ENCODE results near the gene TEAD1.
A peak's percentile ranks its signal among the peaks of the same experiment; 100 is the strongest.

TEAD1 gene

DNA sequence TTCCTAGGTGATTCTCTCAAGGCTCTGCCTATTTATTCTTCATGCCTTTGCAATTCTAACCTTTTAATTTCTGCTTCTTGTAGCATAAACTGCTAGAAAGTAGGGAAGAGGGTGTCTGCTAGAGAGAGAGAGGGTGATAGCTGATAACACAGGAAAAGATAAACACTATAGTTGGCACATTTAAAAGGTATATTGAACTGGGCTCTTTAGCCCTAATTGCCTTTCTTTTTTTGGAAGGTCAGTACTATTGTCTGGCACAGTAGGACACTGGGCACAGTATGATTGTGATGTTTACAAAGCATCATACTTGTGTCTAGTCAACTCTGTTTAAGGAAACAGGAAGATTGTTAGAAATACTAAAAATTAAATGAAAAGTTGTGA lies 33.3 kb downstream of the TEAD1 start:
- ATAC-seq (no peak), DNase-seq (no peak)

DNA sequence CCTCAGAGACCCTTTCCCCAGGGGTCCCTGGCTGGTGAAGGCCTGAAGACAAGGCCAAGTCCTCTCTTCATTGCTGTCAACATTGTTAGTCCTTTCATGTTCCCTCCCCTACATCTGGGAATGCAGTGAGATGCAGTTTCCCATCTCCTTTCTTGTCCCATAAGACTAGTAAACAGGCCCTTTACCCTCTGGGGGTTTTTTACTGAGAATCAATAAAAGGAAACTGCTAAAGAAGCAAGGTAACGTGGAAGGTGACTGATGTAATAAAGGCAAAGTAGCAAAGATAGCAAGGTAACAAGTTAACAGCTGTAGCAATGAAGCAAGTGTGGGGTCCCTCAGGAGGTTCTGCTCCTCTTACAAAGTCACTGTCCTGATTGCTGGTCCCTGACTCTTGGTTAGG lies 37.3 kb downstream of the TEAD1 start:
- ATAC-seq (no peak), DNase-seq (no peak)

DNA sequence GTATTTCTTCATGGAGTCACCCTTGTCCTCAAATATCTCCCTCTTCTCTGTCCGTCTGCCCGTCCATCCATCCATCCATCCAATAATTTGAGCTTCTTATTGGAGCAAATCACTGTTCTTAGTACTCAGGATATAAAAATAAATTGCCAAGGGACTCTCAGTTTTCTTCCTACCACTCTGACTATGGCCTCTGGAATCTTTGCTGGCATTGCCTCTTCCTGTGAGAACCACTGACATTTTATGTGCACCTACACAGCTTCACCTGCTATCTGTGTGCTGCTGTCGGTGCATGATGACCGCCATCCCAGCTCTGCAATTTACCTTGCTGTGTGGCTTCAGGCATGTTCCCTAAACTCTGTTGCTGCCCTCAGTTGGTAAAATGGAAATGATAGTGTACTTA lies 37.9 kb downstream of the TEAD1 start:
- ATAC-seq = no peak
- DNase-seq = no peak

DNA sequence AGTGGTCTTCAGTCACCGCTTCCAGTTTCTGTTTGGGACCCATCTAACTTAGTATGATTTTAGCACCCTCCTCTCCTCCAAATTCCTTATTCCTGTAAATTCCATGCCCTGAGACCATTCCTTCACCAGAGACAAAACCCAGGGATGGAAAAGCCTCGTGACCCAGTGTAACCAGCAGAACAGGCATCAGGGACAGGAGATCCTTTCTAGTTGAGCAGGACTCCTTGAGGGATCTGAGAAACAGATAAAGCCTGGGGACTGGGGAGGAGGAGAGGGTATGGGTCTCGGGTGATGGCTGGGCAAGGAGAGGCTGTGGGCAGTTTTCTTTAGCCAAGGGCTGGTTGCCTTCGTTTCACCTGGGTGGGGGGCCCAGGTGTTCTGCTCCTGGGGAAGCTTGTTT lies 40.9 kb downstream of the TEAD1 start:
- no peak for ATAC-seq

DNA sequence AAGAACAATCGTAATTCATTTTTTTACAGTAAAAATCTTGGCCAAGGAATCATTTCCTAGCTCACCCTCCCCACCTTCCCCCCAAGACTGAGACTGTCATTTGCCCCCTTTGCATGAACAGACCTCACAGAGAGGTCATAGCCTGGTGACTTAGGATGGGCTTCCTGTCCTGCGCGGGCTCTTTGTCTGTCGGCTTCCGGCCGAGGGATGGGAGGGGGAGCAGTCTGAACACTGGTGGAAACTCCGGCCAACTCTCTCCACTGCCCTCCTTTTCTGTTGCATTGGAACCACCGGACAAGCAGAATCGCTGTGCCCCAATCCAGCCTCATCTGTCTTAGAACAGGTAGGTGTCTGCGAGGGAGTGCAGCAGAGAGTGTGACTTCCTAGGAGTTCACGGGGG lies 41.7 kb downstream of the TEAD1 start:
- no peak for ATAC-seq
- no peak for DNase-seq

More for the DNA sequence above, 40.9 kb downstream of the TEAD1 start:
- DNase-seq = no peak

DNA sequence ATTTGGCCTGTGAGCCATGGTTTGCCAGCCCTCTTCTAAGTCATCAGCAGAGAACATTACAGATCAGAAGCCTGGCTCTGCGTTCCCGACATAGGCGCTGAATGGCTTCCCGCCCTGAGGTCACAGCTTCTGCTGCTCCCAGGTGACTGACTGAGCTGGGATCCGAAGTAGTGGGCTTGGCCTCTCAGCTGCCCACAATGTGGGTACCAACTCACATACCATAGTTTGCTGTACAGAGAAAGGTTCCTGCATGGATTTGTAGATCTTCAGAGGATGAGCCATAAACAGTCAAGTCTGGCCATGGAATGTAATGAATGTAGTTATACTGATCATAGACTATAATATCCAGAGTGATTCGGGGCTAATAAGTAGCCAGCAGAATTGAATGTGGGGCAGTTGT lies 42.6 kb downstream of the TEAD1 start:
- no peak for DNase-seq
- no peak for ATAC-seq

DNA sequence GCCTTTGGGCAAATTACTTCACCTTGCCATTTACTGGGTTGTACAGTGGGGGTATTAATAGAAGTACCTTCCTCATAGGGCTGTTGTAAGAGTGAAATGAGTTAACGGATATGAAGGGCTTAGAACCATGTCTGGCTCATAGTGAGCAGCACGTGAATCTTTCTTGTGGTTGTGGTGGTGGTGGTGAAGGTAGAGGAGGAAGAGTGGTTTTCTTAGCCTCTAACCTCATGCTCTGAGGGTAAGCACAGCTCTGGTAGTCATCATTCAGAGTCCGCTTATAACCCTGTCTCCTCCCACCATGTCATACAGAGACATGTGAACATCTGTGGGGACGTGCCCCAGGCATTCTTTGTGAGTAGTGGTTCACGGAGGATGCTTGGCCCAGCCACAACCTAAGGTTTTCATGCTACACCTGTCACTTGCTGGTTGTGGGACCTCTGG lies 43.6 kb downstream of the TEAD1 start:
- DNase-seq (peak; percentile 42), ATAC-seq (peak; percentile 89)

DNA sequence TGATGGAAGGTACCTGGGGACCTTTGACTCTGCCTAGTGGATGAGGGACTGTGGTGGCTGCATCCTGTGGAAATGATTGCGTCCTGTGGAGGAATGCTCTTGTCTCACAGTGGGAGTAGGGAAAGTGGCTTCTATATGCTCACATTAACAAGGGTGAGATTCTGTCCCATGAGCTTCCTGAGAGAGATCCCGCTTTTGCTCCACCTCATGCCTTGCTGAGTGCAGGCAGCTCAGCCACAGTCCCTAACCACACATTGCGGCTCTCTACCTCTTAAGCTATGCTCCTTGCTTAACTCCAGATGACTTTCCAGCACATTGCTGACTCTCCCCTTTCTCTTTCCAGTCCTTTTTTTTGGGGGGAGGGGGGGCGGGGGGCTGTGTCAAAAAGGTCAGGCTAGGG lies 45.0 kb downstream of the TEAD1 start:
- DNase-seq = no peak
- no peak for ATAC-seq

DNA sequence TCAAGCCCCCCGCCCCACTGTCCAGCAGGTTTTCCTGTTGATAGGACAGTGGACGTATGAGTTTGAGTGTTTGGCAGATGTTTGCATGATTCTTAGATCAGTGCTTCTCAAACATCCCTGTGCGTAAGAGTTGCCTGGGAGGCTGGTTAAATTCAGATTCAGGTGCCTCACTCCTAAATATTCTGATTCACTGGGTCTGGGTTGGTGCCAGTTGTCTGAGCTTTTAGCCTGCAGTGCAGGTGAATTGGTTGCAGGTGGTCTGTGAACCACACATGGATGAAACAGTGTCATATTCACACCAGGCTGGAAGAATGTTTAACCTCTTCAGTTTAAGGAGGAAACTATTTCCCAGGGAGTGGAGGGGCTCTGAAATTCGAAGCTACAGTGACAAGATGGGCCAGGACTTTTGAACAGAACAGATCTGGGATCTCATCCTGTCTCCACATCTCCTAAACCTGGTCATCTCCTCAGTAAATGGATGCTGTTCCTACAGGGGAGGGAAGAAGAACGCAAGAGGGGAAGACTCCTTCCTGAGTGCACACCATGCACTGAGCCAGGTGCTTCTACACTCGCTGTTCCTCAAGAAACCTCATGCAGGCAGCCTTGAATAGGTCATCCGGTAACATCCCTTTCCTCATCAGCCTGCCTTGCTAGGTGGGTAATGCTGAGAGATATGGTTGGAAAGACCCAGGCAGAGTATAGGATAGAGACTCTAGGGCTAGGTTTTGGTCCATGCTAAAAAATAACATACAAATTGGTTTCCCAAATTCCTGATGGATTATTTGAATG lies 47.8 kb downstream of the TEAD1 start:
- no peak for DNase-seq
- no peak for ATAC-seq

DNA sequence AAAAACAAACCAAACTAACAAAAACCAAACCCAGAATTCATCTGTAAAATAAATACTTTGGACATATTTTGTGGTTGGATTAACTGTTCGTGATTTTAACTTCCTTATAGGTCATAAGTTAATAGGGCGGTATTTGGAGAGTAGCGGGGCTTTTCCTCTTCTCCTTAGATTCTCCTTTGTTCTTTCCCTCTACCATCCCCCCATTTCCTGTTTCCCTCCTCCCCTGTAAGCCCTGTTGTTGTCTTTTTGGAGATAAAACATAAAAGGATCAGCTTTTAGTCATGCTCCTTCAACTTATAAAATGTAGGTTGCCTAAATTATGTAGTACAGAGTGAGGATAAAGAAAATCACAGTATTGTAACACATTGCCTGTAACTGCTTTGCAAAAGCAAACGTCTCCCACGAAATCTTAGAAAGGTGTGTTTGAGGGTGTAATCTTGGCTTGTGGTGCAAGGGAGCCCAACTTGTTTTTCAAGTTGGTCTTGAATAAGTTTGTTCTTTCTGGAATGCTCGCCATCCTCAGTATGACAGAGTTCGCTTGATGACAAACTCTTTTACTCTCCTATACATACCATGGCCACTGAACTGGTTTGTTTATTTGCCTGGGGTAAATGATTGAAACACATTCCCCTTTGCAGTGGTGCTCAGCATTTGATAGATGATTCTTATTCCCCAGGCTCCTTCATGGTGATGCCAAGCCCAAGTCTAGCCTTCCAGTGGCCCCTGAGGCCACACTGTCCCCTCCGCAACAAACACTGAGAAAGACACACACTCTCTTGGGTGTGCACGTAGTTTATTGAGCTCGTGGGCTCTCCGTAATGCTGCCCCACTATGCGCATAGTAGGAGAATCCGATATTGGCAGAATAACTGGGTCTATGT lies 49.4 kb downstream of the TEAD1 start:
- no peak for ATAC-seq

DNA sequence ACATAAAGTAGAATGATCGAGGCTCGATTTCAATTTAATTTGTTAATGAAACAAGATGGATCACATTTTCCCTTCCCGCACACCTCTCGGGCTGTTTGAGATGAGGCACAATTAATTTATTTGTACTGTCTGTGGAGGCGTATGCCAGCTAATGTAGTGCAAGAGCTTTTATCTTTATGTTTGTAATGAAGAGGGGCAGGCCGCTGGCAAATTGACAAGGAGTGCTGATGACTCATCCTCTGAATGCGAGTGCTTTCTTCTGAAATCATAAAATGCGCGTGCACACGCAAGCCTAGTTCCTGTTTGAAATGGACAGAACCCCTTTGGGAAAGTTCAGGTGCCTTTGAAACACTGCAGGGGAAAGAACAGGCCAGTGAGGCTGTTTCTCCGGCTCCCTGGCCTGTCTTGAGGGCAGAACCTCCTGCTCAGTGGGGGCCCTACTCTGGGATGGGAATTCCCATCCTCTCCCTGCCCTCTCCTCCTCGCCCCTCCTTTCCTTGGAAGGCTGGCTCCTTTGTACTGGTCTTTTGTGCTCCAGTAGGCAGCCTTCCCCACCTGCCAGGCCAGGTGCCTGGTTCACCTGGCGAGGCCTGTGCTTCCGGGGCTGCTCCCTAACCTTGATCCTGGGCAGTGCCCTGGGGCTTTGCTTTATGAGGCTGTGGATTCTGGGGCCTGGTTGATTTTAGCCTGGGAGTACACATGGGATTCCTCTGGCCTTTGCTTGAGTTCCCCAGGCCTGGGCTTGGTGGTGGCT lies 50.3 kb downstream of the TEAD1 start:
- DNase-seq (no peak), ATAC-seq (no peak)

More for the DNA sequence above, 49.4 kb downstream of the TEAD1 start:
- DNase-seq = no peak

DNA sequence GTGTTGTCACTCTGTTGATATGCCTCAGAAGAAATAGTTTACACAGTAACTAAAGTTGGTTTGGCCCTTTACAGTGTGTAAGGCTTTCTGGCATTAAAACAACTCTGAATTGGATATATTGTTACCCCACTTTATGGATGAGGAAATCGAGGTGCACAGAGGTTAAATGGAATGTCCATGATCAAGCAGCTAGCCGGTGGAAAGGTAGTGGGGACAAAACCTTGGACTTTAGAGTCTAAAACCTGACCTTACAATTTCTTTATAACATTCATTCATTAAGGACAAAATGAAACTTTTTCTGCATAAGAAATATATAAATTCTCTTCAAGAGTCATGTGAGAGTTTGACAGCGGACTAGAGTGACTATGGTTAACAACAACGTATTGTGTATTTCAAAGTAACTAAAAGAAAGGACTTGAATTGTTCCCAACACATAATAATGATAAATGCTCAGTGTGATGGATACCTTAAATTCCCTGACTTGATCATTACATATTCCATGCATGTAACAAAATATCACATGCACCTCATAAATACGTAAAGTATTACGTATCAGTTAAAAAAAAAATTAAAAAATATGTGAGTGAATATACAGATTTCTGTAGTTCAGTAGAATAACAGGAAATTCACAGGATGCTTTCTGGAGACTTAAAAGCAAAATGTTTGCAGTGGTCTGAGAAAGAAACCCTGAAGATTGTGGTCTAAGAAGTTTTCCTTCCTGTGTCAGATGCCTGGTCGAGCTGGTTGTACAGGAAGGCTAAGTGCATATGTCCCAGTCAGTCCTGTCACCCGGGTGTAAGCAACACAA lies 51.0 kb downstream of the TEAD1 start:
- ATAC-seq (no peak), DNase-seq (no peak)

DNA sequence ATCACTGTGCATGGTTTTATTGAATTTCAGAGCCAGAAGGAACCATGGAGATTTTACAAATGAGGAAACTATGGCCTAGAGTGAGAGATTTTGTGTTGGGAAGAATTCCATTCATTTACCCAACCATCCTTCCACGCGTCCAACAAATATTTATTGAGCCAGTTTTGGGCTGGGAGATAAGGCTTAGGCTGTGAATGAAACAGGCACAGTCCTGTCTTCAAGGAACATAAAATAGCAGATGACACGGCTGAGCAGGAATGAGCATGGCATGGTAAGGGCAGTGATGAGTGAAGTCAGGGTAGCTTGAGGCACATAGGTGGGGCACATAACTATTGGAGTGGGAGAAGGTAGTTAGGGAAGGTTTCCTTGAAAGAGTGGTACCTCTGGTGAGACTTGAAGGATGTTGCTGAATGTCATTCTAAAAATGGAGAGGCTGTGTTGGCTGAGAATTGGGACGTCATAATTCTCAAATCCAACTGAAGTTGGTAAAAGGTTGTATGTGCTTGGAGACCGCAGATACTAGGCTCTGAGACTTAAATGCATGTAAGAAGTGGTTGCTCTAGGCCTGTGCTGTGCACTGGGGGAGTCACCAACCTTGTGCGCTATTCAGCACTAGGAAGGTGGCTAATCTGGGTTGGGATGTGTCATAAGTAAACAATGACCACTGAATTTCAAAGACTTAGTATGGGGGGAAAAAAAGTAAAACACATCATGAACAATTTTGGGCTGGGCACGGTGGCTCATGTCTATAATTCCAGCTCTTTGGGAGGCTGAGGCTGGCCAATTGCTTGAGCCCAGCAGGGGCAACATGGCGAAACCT lies 51.9 kb downstream of the TEAD1 start:
- no peak for DNase-seq

DNA sequence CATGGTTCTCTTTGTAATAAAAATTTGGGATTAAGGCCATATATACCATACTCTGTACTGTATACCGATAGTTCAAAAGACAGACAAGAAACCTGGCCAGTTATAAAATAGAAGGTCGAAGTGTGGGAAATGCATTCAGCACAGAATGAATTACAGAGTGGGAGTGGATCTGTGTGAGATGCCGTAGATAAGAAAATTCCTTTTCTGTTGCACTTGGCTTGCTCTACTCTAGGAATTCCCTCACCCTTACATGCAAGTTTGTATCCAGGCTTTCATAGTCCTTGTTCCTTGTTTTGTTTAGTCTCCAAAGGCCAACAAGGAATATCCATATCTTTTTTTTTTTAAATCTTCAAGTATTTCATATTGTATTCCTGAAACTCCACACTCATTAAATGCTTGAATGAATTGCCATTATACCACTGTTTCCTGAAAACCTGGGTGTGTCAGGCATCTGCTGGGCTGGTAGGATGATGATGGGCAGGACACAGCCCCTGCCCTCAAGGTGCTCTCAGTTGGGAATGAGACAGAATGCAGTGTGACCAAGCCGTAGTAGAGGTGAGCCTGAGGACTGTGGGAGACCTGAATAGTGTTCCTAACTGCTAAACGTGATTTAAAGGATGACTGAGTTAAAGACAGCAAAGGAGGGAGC lies 53.5 kb downstream of the TEAD1 start:
- ATAC-seq (no peak), DNase-seq (no peak)

More for the DNA sequence above, 51.9 kb downstream of the TEAD1 start:
- no peak for ATAC-seq

DNA sequence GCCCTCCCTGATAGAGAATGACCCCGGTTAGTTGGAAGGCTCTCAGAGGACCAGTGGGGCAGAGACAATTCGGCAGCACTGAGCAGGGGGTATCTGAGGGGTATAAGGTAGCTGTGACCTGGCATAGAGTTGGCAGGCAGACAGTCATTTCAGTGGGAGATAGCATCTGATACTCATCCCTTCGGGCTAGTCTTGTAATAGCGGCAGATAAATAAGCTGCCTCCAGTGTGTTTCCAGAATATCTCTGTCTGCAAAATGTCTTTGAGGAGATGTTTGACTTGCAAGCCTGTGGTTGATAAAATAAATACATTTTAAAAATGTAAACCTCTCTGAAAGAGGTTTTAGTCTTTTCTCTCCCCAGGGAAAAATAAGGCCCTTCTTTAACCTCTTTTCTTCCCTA lies 54.2 kb downstream of the TEAD1 start:
- no peak for ATAC-seq
- DNase-seq = no peak

DNA sequence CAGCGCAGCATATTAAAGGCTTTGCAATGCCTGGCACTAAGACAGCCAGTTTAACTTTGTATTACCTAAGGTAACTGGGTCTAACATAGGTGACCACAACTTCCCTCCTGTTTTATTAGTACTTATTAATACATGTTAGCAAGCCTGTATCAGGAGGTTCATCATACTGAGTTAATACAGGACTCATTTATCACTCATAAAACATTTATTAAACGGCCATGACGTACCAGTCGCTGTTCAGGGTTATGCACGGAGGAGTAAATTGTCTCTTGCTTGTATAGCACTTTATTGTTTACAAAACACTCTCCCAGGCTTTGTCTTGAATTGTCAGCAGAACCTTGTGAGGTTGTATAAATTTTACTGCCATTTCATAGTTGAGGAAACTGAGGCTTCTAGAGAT lies 55.7 kb downstream of the TEAD1 start:
- ATAC-seq (no peak), DNase-seq (no peak)

DNA sequence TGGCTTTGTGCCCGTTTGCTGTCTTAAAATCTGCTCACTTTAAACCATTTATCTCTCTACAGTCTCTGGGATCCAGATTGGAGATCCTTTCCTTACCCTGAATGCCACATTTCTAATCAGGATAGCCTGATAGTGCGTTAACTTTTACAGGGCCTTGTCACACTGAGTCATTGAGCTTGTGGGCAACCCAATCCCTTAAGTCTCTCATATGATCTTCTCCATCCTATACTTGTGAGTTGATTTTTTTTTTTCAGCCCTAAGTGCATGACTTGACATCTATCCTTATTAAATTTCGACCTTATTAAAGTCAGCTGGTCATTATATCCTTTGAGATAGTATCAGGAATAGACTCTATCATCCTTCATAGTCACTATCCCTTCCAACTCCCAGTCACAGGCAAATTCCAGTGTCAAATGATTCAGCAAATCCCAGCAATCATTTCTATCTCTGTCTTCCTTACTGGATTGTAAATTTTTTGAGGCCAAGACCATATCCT lies 57.7 kb downstream of the TEAD1 start:
- no peak for DNase-seq

DNA sequence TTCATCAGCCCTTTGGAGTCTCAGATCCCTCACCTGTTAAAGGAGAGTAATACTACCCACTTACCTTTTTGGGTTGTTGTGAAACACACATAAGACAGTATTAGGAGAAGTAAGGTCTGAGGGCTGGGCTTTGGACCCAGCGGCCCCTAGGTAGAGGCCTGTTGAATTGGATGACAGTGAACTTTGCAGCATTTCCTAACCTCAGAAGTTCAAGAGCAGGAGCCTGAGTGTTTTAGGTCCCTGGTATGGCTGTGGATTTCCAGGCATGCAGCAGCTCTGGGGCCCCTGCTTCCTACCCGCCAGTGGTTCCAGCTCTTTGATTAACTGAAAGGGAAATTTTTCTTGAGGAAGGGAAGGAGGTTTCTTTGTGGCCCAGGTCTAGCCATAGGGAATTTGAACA lies 58.9 kb downstream of the TEAD1 start:
- DNase-seq (no peak), ATAC-seq (no peak)

More for the DNA sequence above, 57.7 kb downstream of the TEAD1 start:
- ATAC-seq = no peak

DNA sequence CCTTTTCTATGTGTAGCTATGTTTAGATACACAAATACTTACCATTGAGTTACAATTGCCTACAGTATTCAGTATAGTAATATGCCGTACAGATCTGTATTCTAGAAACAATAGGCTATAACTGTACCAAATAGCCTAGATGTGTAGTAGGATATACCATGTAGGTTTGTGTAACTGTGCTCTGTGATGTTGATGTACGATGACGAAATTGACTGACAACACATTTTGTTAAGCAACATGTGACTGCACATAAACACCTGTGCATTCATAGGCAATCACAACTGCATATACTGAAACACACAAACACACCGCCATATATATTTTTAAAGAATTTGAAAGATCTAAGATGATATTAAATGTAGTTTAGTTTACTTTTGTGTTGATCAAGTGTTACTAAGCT lies 60.4 kb downstream of the TEAD1 start:
- DNase-seq (no peak), ATAC-seq (no peak)

DNA sequence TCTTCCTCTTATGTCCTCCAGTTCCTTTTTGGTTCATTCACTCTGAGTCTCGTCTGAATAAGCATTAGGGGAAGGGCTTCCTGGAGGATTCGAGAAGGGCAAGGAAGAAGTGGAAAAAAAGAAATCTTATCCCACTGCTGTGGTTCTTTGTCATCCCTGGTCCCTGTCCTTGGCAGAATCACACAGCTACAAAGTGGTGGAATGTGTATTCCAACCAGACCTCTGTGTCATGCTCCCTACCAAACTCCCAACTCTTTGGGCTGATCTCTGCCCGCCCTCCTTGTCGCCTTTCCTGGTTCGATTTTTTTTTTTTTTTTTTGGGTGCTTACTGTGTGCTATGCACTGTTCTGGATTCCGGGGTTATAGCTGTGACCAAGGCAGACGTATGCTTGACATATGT lies 61.0 kb downstream of the TEAD1 start:
- ATAC-seq (no peak), DNase-seq (no peak)

All from stimulated activated naive CD8-positive, alpha-beta T cell treated with anti-CD3 and anti-CD28 coated beads, Interleukin-15, Interleukin-2, amounts not matched to agents 100 U/mL and 50 U/mL, for 24 hours (primary cell).